Endothelial cell of umbilical vein (primary cell): ENCODE measurements around the gene PDE1C. TPM values are rescaled to one million over a fixed set of nuclear protein-coding genes. Genes with fewer than 3 reads are reported as not detected.

Source experiments
- BruUV-seq: library from RNA; stranded (reverse); fragments of 400-500 nt; replicated peaks from 2 replicates; lab custom pipeline; 2021; lab: Mats Ljungman, UMichigan
- CTCF ChIA-PET: fragments of 300-600, 350-600 bp; sonication (Branson Sonifier 250); formaldehyde crosslinking; loops from one replicate; lab custom pipeline; 2021; ENCODE audit warnings: antibody characterized with exemption, inconsistent platforms; lab: Charles Lee
- POLR2A ChIA-PET: fragments of 300-600, 350-600 bp; sonication (Branson Sonifier 250); formaldehyde crosslinking; loops from one replicate; lab custom pipeline; 2021; ENCODE audit warnings: antibody characterized with exemption, inconsistent platforms; lab: Charles Lee
- DNase-seq: peaks from one replicate; pipeline ENCODE4 v3.0.0-alpha.2; 2011; ENCODE audit warnings: low read depth, low spot score
- FAIRE-seq: peaks from 2 replicates; lab custom pipeline; 2011; peaks lifted over from hg19 to GRCh38; lab: Jason Lieb, UNC
- H2AFZ ChIP-seq: 2 replicates; pipeline ENCODE4 v1.6.0; 2012; ENCODE audit warnings: low read depth, low read length, control low read depth, inconsistent platforms
- H3K27ac ChIP-seq: 2 replicates; pipeline ENCODE4 v1.5.1; 2011; ENCODE audit warnings: low read depth, mild to moderate bottlenecking, control low read depth, low read length, moderate library complexity; ENCODE audit not compliant: insufficient read depth
- H3K27me3 ChIP-seq, 2 experiments: 2 replicates each; pipeline versions ENCODE4 v1.6.0 to v1.6.1; 2011; ENCODE audit warnings: low read length in 2 of 2, mixed read lengths in 1 of 2; ENCODE audit not compliant: control insufficient read depth in 2 of 2, insufficient read depth in 2 of 2
- H3K36me3 ChIP-seq, 2 experiments: 2 replicates in 1 of 2; 3 replicates in 1 of 2; pipeline ENCODE4 v1.5.1; 2011; ENCODE audit warnings: low read length in 2 of 2, mild to moderate bottlenecking in 1 of 2, moderate library complexity in 1 of 2; ENCODE audit not compliant: control insufficient read depth in 2 of 2, insufficient read depth in 2 of 2; ENCODE audit errors: extremely low read depth in 1 of 2
- H3K4me1 ChIP-seq: 3 replicates; pipeline ENCODE4 v1.5.1; 2011; ENCODE audit warnings: mild to moderate bottlenecking, low read length; ENCODE audit not compliant: control insufficient read depth, insufficient read depth; ENCODE audit errors: extremely low read depth
- H3K4me2 ChIP-seq: 2 replicates; pipeline ENCODE4 v1.6.1; 2011; ENCODE audit warnings: low read length, control low read depth, mixed read lengths; ENCODE audit not compliant: insufficient read depth
- H3K4me3 ChIP-seq, 3 experiments: fragments of 200-600 bp in 1 of 3; sonication (generic), shearing (Covaris generic) in 1 of 3; replicated peaks in 1 of 3; 2 replicates each; pipeline ENCODE4 v1.5.1; 2011 to 2016; ENCODE audit warnings: control low read depth in 3 of 3, low read length in 3 of 3, mild to moderate bottlenecking in 2 of 3, inconsistent platforms in 1 of 3, low read depth in 1 of 3, moderate library complexity in 1 of 3; ENCODE audit not compliant: insufficient read depth in 1 of 3
- H3K79me2 ChIP-seq: 2 replicates; pipeline ENCODE4 v1.6.0; 2012; ENCODE audit warnings: low read length, inconsistent platforms; ENCODE audit not compliant: control insufficient read depth, insufficient read depth
- H3K9ac ChIP-seq: replicated peaks from 2 replicates; pipeline ENCODE3; 2011; ENCODE audit warnings: low read length, control low read depth; ENCODE audit not compliant: insufficient read depth; ENCODE audit errors: extremely low read depth
- H3K9me1 ChIP-seq: replicated peaks from 3 replicates; pipeline ENCODE4 v1.6.0; 2011; ENCODE audit warnings: mild to moderate bottlenecking, low read length; ENCODE audit not compliant: control insufficient read depth, insufficient read depth; ENCODE audit errors: extremely low read depth
- H3K9me3 ChIP-seq: replicated peaks from 2 replicates; pipeline ENCODE4 v1.5.1; 2012; ENCODE audit warnings: low read length, inconsistent platforms; ENCODE audit not compliant: control insufficient read depth, insufficient read depth
- H4K20me1 ChIP-seq: replicated peaks from 2 replicates; pipeline ENCODE3; 2011; ENCODE audit warnings: mild to moderate bottlenecking, low read length; ENCODE audit not compliant: control insufficient read depth, insufficient read depth; ENCODE audit errors: extremely low read depth
- CTCF ChIP-seq, 2 donors: IDR thresholded peaks; 1 replicate in 1 of 2; 2 replicates in 1 of 2; pipeline ENCODE4 v1.5.1; 2011; ENCODE audit warnings: low read length in 2 of 2, mild to moderate bottlenecking in 2 of 2, moderate library complexity in 2 of 2, control low read depth in 1 of 2, inconsistent platforms in 1 of 2, low read depth in 1 of 2; ENCODE audit not compliant: insufficient read depth in 1 of 2; ENCODE audit errors: extremely low read depth in 1 of 2
- EZH2 ChIP-seq: IDR thresholded peaks from 2 replicates; pipeline ENCODE4 v1.6.1; 2012; ENCODE audit warnings: borderline replicate concordance, low read depth, mild to moderate bottlenecking, moderate library complexity, low read length, inconsistent platforms; ENCODE audit not compliant: severe bottlenecking
- FOS ChIP-seq: IDR thresholded peaks from 2 replicates; pipeline ENCODE4 v1.6.1; 2011; ENCODE audit warnings: mild to moderate bottlenecking, low read length, moderate library complexity, borderline replicate concordance; ENCODE audit not compliant: insufficient read depth
- GATA2 ChIP-seq: IDR thresholded peaks from 2 replicates; pipeline ENCODE4 v1.7.0; 2011; ENCODE audit warnings: low read depth, mild to moderate bottlenecking, moderate library complexity, mixed read lengths, low read length; ENCODE audit not compliant: insufficient read length, insufficient read depth
- JUN ChIP-seq: IDR thresholded peaks from 2 replicates; pipeline ENCODE4 v1.6.1; 2011; ENCODE audit warnings: borderline replicate concordance, low read depth; ENCODE audit not compliant: insufficient read length, insufficient read depth
- MAX ChIP-seq: IDR thresholded peaks from 2 replicates; pipeline ENCODE4 v1.6.1; 2011; ENCODE audit not compliant: insufficient read depth, insufficient read length
- MYC ChIP-seq: IDR thresholded peaks from one replicate; pipeline ENCODE4 v1.6.1; 2011; ENCODE audit warnings: mild to moderate bottlenecking, low read depth, low read length
- POLR2A ChIP-seq: IDR thresholded peaks from 2 replicates; pipeline ENCODE4 v1.6.1; 2012; ENCODE audit warnings: low read depth, mild to moderate bottlenecking, control low read depth, low read length
- POLR2AphosphoS5 ChIP-seq: IDR thresholded peaks from 2 replicates; pipeline ENCODE4 v1.6.1; 2012; ENCODE audit warnings: low read depth, mild to moderate bottlenecking, control low read depth, low read length, moderate library complexity; ENCODE audit not compliant: insufficient read depth
- dilution Hi-C: fragments of 300-500 bp; cut with MboI; formaldehyde crosslinking; loops from one replicate; pipeline ENCODE4 v1.15.0; 2019; ENCODE audit warnings: low sequenced_read_pairs; ENCODE audit not compliant: extremely low pct_ligation_motif_present
- intact Hi-C: fragments of 100-400 bp; cut with micrococcal nuclease; formaldehyde crosslinking; loops from one replicate; pipeline ENCODE4 v1.10.0; 2022
- polyA plus RNA-seq, 4 experiments: library from polyadenylated mRNA; depleted of rRNA in 3 of 4; stranded (reverse) in 3 of 4; unstranded in 1 of 4; fragments of >200 nt; gene quantifications; 2 replicates each; pipeline versions ENCODE4 v1.2.1 to v1.2.3, GENCODE V29; 2011 to 2012; ENCODE audit warnings: missing spikeins in 1 of 4
- total RNA-seq: library from RNA; stranded (reverse); gene quantifications from 2 replicates; pipeline ENCODE4 v1.2.3, GENCODE V29; 2021

PDE1C gene
- total and polyA plus RNA-seq, 2 donors (not counting 3 experiments of a cell fraction or from before 2014, with no cell fraction given) = 0.90 to 3.1 TPM

GRCh38 chr7:31933481-31933880 lies 136.7 kb downstream of the PDE1C start:
- no peaks in the 10 kb centered on the region for H3K36me3 ChIP-seq
- no peak overlapping the region for H3K9ac ChIP-seq
- no peak for FAIRE-seq
- POLR2A ChIA-PET = no interaction called here
- H3K4me3 ChIP-seq = no peak overlapping the region
- H3K9me3 ChIP-seq = no peaks in the 10 kb centered on the region
- peaks cover 10% of the 10 kb centered on the region for H3K4me1 ChIP-seq
- H3K9me1 ChIP-seq = no peaks in the 10 kb centered on the region
- TF ChIP-seq POLR2A = no peak
- no peak for TF ChIP-seq MYC
- no peak for TF ChIP-seq CTCF (IDR thresholded peaks at IDR 0.05; ENCODE audit: extremely low read depth in 1 of 2, insufficient read depth in 1 of 2, low read depth in 1 of 2, low read length in 2 of 2)
- TF ChIP-seq JUN = no peak
- TF ChIP-seq GATA2 = no peak
- no peak for TF ChIP-seq MAX
- TF ChIP-seq FOS = no peak
- TF ChIP-seq EZH2 = no peak
- no peak for TF ChIP-seq POLR2AphosphoS5
- H3K79me2 ChIP-seq = no peaks in the 10 kb centered on the region
- H3K27ac ChIP-seq = no peak overlapping the region
- no TSS peak for BruUV-seq
- intact Hi-C loops = no loop called here
- no peak overlapping the region for H3K4me2 ChIP-seq
- no peak for DNase-seq
- dilution Hi-C loops = no loop called here
- no peaks in the 10 kb centered on the region for H3K27me3 ChIP-seq
- CTCF ChIA-PET = interaction anchor here (1.8 kb wide), 1 partner anchor 10 kb away, joined by 7 read pairs; no protein-coding TSS in a partner anchor
- H4K20me1 ChIP-seq = no peaks in the 10 kb centered on the region
- H2AFZ ChIP-seq = no peak overlapping the region
